ENCODE data around the gene WIPF3.

WIPF3 gene

GRCh38 chr7:29953726-29954347 lies 147.5 kb downstream of the WIPF3 start:
- H3K4me3 ChIP-seq (ENCODE audit: low read length), result no peak overlapping the region
- TF ChIP-seq CTCF (IDR thresholded peaks at IDR 0.05; ENCODE audit: low read depth, low read length, poor library complexity, severe bottlenecking) (no peak), EZH2phosphoT487 (IDR thresholded peaks at IDR 0.05; ENCODE audit: borderline replicate concordance, low read length) (no peak)

DNA sequence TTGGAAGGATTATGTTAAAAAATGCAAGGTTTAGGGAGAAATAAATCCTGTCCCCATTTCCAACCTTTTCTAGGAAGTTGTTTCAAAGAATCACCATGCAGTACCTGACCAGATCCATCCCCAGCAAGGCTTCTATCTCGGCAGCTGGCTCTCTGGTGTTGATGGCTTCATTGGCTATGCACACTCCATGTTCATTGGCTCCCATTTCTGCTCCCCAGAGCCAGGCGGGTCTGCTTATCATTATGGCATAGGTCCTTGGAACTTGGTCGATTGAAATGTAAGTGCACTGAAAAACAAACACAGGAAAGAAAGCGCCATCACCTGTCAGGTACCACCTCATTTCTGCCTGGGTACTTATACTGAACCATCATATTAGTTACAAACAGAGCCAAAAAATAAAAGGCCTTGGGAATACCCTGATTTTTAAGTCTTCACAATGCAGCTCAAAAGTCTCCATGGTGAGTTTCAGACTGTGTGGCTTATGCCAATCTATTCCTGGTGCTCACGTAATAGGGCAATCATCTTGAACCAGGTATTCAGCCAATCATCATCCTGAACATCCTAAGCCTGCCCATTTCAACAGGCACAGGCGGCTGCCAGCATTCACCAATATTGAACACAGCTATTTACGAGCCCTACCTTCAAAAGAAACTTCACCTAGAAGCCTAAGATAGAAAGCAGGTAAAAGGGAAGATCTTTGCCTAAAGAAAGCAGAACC lies 148.9 kb downstream of the WIPF3 start:
- TF ChIP-seq EZH2phosphoT487 (IDR thresholded peaks at IDR 0.05; ENCODE audit: borderline replicate concordance, low read length) (no peak), CTCF (IDR thresholded peaks at IDR 0.05; ENCODE audit: low read depth, low read length, poor library complexity, severe bottlenecking) (no peak)
- Histone ChIP-seq H3K27ac (ENCODE audit: low read depth, low read length) (no peak overlapping the region), H3K4me1 (ENCODE audit: control insufficient read depth, low read length) (peaks cover 36% of the 10 kb centered on the region), H4K20me1 (ENCODE audit: control insufficient read depth, insufficient read depth, low read depth, low read length) (no peaks in the 10 kb centered on the region), H3K9me3 (ENCODE audit: control insufficient read depth, insufficient read depth, low read length) (peaks cover 14% of the 10 kb centered on the region; the same call in 1 of the 2 replicates), H3K9me2 (replicated peaks; ENCODE audit: control insufficient read depth, low read length) (no peaks in the 10 kb centered on the region), H3F3A (ENCODE audit: control insufficient read depth, insufficient read depth) (peaks cover 3% of the 10 kb centered on the region; the same call in 1 of the 2 replicates), H3K36me3 (ENCODE audit: control insufficient read depth, low read length) (peaks cover 56% of the 10 kb centered on the region), H3K4me3 (ENCODE audit: low read length) (no peak overlapping the region), H3K27me3 (ENCODE audit: control insufficient read depth, low read length) (no peaks in the 10 kb centered on the region), H3K4me2 (ENCODE audit: low read length) (no peak overlapping the region), H3K79me2 (ENCODE audit: control insufficient read depth, low read length) (peaks cover 3% of the 10 kb centered on the region; the same call in 1 of the 2 replicates)

More at GRCh38 chr7:29953726-29954347, 147.5 kb downstream of the WIPF3 start:
- H3K27me3 ChIP-seq (ENCODE audit: control insufficient read depth, low read length), result no peaks in the 10 kb centered on the region
- H4K20me1 ChIP-seq (ENCODE audit: control insufficient read depth, insufficient read depth, low read depth, low read length), result no peaks in the 10 kb centered on the region
- H3K79me2 ChIP-seq (ENCODE audit: control insufficient read depth, low read length), result peaks cover 3% of the 10 kb centered on the region; the same call in 1 of the 2 replicates
- no peak overlapping the region for H3K27ac ChIP-seq (ENCODE audit: low read depth, low read length)
- H3K4me1 ChIP-seq (ENCODE audit: control insufficient read depth, low read length), result peaks cover 34% of the 10 kb centered on the region
- H3K4me2 ChIP-seq (ENCODE audit: low read length), result no peak overlapping the region
- peaks cover 14% of the 10 kb centered on the region; the same call in 1 of the 2 replicates for H3K9me3 ChIP-seq (ENCODE audit: control insufficient read depth, insufficient read depth, low read length)
- H3K36me3 ChIP-seq (ENCODE audit: control insufficient read depth, low read length), result peaks cover 64% of the 10 kb centered on the region
- H3F3A ChIP-seq (ENCODE audit: control insufficient read depth, insufficient read depth), result peaks cover 3% of the 10 kb centered on the region; the same call in 1 of the 2 replicates
- H3K9me2 ChIP-seq (replicated peaks; ENCODE audit: control insufficient read depth, low read length), result no peaks in the 10 kb centered on the region

DNA sequence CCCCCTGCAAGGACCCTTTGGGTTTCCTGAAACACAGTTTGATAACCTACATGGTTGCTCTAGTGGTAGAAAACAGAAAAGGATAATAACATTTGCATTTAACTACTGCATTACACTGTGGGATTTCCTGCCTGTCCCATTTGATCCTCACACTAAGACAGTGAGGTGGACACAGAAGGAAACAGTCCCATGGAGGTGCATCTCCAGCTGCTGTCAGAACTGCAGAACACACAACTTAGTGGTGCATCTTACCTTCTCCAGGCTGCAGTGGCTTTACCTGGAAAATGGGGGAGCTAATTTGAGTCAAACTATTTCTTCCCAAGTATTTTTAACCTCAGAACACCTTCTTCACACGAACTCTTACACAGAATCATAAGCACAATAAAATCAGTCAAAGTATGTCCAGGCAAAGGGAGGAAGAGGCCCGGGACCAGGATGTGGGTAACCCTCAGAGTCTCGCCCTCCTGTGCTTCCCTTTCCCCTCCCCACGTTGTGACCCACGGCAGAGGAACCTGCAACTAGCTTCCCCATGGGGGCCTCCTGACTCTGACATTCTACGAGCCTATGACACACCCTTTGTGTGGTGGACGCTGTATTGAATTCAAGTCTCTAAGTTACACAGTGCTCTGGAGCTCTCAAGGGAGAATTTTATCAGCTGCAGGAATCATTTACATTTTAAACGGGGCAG lies 149.6 kb downstream of the WIPF3 start:
- H3K9me3 ChIP-seq (ENCODE audit: control insufficient read depth, insufficient read depth, low read length), result peaks cover 9% of the 10 kb centered on the region; the same call in 1 of the 2 replicates
- peaks cover 3% of the 10 kb centered on the region; the same call in 1 of the 2 replicates for H3K79me2 ChIP-seq (ENCODE audit: control insufficient read depth, low read length)
- H4K20me1 ChIP-seq (ENCODE audit: control insufficient read depth, insufficient read depth, low read depth, low read length), result no peaks in the 10 kb centered on the region
- no peak overlapping the region for H3K27ac ChIP-seq (ENCODE audit: low read depth, low read length)
- H3K9me2 ChIP-seq (replicated peaks; ENCODE audit: control insufficient read depth, low read length), result no peaks in the 10 kb centered on the region
- peak overlapping the region; percentile 46 for H3K4me2 ChIP-seq (ENCODE audit: low read length)
- peaks cover 49% of the 10 kb centered on the region for H3K36me3 ChIP-seq (ENCODE audit: control insufficient read depth, low read length)
- no peak for TF ChIP-seq EZH2phosphoT487 (IDR thresholded peaks at IDR 0.05; ENCODE audit: borderline replicate concordance, low read length)
- TF ChIP-seq CTCF (IDR thresholded peaks at IDR 0.05; ENCODE audit: low read depth, low read length, poor library complexity, severe bottlenecking), result peak; percentile 15
- H3F3A ChIP-seq (ENCODE audit: control insufficient read depth, insufficient read depth), result peaks cover 3% of the 10 kb centered on the region; the same call in 1 of the 2 replicates
- H3K4me1 ChIP-seq (ENCODE audit: control insufficient read depth, low read length), result peaks cover 36% of the 10 kb centered on the region
- H3K4me3 ChIP-seq (ENCODE audit: low read length), result no peak overlapping the region
- no peaks in the 10 kb centered on the region for H3K27me3 ChIP-seq (ENCODE audit: control insufficient read depth, low read length)
